SJCRH30 (cell line): ENCODE measurements around the gene CTNNA1. TPM values are rescaled to one million over a fixed set of nuclear protein-coding genes. Genes with fewer than 3 reads are reported as not detected.

ENCODE experiments used
- DNase-seq, 2 experiments: peaks; one replicate each; pipeline ENCODE4 v3.0.0-alpha.2; 2015 to 2020
- H3K27ac ChIP-seq: fragments of 250-450 bp; sonication (Bioruptor Pico); 2 replicates; pipeline ENCODE4 v1.5.1; 2020; ENCODE audit warnings: mild to moderate bottlenecking, moderate library complexity
- H3K27me3 ChIP-seq: fragments of 250-450 bp; sonication (Bioruptor Pico); 2 replicates; pipeline ENCODE4 v1.5.1; 2020; ENCODE audit warnings: mild to moderate bottlenecking, moderate library complexity
- H3K36me3 ChIP-seq: fragments of 250-450 bp; sonication (Bioruptor Pico); 2 replicates; pipeline ENCODE4 v1.5.1; 2020; ENCODE audit warnings: mild to moderate bottlenecking, moderate library complexity
- H3K4me1 ChIP-seq: fragments of 250-450 bp; sonication (Bioruptor Pico); 2 replicates; pipeline ENCODE4 v1.5.1; 2020; ENCODE audit warnings: mild to moderate bottlenecking, moderate library complexity
- H3K4me3 ChIP-seq: fragments of 250-450 bp; sonication (Bioruptor Pico); 2 replicates; pipeline ENCODE4 v1.5.1; 2020; ENCODE audit warnings: mild to moderate bottlenecking, moderate library complexity
- H3K9me3 ChIP-seq: fragments of 250-450 bp; sonication (Bioruptor Pico); replicated peaks from 2 replicates; pipeline ENCODE4 v1.5.1; 2020; ENCODE audit warnings: mild to moderate bottlenecking, moderate library complexity
- total RNA-seq: library from RNA; depleted of rRNA; stranded (reverse); fragments of >200 nt; shearing (Covaris generic); gene quantifications from 2 replicates; pipeline ENCODE4 v1.2.3, GENCODE V29; 2014

The CTNNA1 gene
- total RNA-seq, 1 experiment from 2014 or later, result 153 TPM

DNA sequence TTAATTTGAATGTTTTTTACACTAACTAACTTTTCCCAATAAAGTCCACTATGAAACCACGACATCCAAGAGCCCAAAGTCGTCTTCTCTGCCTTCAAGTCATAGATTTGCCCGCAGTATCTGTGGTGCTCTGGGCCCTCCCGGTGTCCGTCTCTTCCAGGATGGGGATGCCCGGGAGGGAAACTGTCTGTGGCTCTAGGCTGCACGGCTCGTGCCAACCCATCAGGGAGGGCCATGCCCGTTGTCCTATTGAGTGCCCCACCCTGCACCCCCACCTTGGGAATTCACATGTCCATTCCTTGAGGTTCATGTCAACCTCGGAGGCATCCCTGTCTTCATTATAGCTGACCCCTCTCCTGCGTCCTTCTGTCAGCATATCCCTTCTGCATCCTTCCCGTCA, 181.7 kb downstream of the CTNNA1 start:
- no peaks in the 10 kb centered on the region for H3K4me1 ChIP-seq
- no peak overlapping the region for H3K4me3 ChIP-seq
- no peak overlapping the region for H3K27ac ChIP-seq
- H3K9me3 ChIP-seq, result no peaks in the 10 kb centered on the region
- H3K36me3 ChIP-seq, result peaks cover 25% of the 10 kb centered on the region
- H3K27me3 ChIP-seq, result no peaks in the 10 kb centered on the region
- DNase-seq, result no peak

DNA sequence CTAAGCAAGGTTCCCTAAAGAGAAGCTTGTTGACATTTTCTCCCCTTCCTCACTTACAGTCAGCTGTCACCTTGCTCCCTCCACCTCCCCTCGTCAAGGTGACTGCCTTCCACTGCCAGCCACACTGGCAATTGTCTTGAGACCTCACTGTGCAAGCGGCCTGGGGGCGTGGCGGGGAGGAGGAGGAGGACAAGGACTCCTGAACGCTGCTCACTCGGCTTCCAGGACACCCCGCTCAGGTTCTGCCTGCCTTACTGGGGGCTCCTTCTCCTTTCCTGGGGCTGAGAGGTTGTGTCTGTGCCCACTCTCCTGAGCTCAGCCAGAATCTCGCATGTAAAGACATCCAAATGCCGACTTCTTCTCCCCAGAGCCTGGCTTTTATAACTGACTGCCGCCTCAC, 182.2 kb downstream of the CTNNA1 start:
- Histone ChIP-seq H3K4me1 (no peaks in the 10 kb centered on the region), H3K27ac (no peak overlapping the region), H3K36me3 (peaks cover 22% of the 10 kb centered on the region), H3K4me3 (no peak overlapping the region), H3K9me3 (no peaks in the 10 kb centered on the region), H3K27me3 (no peaks in the 10 kb centered on the region)
- no peak for DNase-seq

DNA sequence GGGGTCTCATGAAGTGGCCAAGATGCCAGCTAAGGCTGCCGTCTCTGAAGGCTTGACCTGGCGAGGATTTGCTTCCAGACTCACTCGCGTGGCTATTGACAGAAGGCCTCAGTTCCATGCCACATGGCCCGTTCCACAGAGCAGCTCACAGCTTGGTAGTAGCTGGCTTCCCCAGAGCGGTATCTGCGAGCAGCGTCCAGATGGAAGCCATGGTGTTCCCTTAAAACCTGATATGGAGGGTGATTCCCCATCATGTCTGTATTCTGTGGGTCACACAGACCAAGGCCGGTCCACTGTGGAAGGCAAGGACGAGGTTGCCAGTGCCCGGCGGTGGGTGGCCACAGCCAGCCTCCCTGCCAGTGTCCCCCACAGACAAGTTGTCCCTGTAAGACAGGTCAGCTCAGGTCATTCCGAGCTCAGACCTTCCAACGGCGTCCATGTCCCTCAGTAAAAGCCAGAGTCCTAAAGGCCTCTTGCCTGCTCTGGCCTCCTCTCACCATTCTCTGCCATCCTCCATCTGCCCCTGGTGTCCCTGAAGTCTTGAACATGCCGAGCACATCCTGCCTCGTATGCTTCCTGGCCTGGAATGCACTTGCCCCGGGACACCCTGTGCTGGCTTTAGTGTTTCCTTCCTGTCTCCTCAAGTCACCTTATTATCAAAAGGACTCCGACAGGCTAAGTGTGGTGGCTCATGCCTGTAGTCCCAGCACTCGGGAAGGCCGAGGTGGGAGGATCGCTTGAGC, 183.2 kb downstream of the CTNNA1 start:
- H3K4me3 ChIP-seq, result no peak overlapping the region
- H3K4me1 ChIP-seq, result no peaks in the 10 kb centered on the region
- H3K9me3 ChIP-seq, result no peaks in the 10 kb centered on the region
- H3K36me3 ChIP-seq, result peaks cover 17% of the 10 kb centered on the region
- no peak overlapping the region for H3K27ac ChIP-seq
- no peak for DNase-seq
- no peaks in the 10 kb centered on the region for H3K27me3 ChIP-seq

DNA sequence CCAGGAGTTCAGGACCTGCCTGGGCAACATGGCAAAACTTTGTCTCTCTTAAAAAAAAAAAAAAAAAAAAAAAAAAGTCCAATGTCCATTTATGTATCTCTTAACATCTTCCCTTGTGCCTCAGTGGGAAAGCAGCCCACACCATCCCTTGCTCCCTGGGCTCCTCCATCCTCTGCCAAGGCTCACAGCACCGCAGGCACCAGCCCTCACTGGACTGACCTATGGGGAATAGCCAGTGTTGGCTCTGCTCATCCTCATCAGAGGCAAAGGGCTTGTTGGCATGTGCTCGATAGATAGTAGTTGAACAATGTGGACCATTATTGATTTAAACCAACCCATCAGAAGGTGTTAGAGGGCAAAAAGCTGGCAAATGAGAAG, 183.7 kb downstream of the CTNNA1 start:
- no peak for DNase-seq
- no peak overlapping the region for H3K27ac ChIP-seq
- H3K4me1 ChIP-seq, result no peaks in the 10 kb centered on the region
- H3K4me3 ChIP-seq, result no peak overlapping the region
- H3K27me3 ChIP-seq, result no peaks in the 10 kb centered on the region
- H3K9me3 ChIP-seq, result no peaks in the 10 kb centered on the region
- H3K36me3 ChIP-seq, result peaks cover 11% of the 10 kb centered on the region

DNA sequence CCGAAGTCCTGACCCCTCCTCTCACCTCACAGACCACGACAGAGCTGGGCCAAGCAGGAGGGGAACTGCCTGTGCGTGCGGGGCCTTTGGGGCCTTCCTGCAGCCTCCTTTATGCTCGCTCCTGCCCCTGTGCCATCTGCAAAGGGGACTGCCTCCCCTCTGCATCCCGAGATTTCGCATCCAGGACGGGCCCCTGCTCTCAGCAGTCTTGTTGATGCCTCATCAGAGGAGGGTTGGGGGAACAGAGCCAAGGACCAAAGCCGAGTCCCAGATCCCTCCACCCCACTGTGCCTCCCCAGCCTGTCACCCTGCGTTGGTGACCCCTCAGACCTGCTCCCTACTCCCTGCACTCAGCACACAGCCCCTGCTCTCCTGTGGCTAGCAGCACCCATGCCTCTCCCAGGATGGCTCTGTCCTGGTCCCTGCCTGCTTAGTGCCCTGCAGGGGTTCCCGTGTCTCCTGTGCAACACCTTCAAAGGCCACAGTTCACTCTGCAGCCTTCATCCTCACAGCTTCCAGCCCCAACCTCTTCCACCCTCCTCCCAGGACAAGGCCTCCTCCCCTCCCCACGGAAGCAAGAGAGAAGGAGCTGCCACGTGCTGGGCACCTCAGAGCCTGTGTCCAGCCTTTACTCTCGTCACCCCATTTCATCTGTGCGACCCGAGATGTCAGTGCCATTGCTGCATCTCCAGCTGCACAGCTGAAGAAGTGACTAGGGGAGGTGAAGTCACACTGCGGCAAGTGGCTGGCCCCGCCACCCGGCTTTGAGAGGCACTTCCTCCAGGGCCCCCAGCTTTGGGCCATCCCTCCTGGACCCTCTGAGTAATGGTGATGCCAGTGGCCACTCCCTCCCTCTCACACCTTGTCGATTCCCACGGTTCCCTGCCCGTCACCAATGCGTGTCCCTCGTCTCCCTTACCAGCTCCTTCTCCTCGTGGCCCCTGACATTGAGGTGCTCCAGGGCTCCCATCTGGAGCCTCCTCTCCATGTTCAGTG, 184.5 kb downstream of the CTNNA1 start:
- Histone ChIP-seq H3K36me3 (peaks cover 8% of the 10 kb centered on the region), H3K4me1 (no peaks in the 10 kb centered on the region), H3K9me3 (no peaks in the 10 kb centered on the region), H3K27me3 (no peaks in the 10 kb centered on the region), H3K4me3 (no peak overlapping the region), H3K27ac (no peak overlapping the region)
- DNase-seq, result no peak

DNA sequence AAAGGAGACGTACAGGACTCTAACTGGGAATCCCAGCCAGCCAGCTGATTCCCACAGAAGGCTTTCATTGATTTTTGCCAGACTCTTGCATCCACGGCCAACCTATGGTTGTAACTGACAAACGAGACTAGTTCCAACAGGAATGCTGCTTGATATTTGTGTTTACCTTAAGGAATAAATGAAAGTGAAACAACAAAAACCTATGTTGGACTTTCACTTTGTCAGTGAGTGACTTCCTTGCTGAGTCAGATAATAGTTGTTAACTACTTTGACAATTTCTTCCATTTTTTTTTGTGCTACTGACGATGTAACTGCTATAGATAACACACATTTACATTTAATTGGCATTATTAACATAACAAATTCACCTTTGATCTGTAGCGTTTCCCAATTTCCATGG, 185.3 kb downstream of the CTNNA1 start:
- Histone ChIP-seq H3K27me3 (no peaks in the 10 kb centered on the region), H3K36me3 (peaks cover 8% of the 10 kb centered on the region), H3K9me3 (no peaks in the 10 kb centered on the region), H3K4me1 (no peaks in the 10 kb centered on the region), H3K27ac (no peak overlapping the region), H3K4me3 (no peak overlapping the region)
- no peak for DNase-seq

DNA sequence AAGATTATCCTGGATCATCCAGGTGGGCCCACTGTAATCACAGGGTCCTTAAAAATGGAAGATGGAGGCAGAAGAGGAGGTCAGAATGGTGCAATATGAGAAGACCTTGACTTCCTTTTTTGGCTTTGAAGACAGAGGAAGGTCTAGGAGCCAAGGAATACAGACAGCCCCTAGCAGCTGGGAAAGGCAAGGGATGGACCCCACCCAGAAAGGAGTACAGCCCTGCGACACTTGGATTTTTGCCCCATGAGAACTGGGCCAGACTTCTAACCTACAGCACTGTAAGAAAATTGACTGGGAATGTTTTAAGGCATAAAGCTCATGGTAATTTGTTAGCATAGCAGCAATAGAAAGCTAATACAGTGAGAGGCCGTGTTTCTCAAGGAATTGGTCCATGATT, 188.8 kb downstream of the CTNNA1 start:
- no peaks in the 10 kb centered on the region for H3K4me1 ChIP-seq
- H3K36me3 ChIP-seq, result no peaks in the 10 kb centered on the region
- DNase-seq, result no peak
- no peak overlapping the region for H3K4me3 ChIP-seq
- H3K27me3 ChIP-seq, result no peaks in the 10 kb centered on the region
- H3K9me3 ChIP-seq, result no peaks in the 10 kb centered on the region
- H3K27ac ChIP-seq, result no peak overlapping the region

DNA sequence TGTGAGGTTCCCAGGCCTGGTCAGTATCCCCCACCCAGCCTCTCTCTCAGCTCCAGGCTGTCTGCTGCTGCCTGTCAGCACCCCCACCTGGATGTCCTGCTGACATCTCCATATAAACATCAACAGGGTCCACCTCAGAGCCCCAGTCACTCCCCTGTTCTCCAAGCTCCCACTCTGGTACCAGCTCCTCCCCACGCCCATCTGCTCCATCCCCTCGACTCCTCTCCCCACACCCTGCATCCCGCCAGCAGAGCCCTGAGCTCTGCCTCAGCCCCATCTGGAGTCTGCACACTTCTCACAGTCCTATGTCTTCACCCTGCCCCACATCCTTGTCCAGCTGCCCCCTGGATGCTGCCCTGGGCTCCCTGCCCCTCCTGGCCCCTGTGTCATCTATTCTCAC, 189.6 kb downstream of the CTNNA1 start:
- Histone ChIP-seq H3K27ac (no peak overlapping the region), H3K9me3 (no peaks in the 10 kb centered on the region), H3K4me1 (no peaks in the 10 kb centered on the region), H3K36me3 (no peaks in the 10 kb centered on the region), H3K27me3 (no peaks in the 10 kb centered on the region), H3K4me3 (no peak overlapping the region)
- no peak for DNase-seq

DNA sequence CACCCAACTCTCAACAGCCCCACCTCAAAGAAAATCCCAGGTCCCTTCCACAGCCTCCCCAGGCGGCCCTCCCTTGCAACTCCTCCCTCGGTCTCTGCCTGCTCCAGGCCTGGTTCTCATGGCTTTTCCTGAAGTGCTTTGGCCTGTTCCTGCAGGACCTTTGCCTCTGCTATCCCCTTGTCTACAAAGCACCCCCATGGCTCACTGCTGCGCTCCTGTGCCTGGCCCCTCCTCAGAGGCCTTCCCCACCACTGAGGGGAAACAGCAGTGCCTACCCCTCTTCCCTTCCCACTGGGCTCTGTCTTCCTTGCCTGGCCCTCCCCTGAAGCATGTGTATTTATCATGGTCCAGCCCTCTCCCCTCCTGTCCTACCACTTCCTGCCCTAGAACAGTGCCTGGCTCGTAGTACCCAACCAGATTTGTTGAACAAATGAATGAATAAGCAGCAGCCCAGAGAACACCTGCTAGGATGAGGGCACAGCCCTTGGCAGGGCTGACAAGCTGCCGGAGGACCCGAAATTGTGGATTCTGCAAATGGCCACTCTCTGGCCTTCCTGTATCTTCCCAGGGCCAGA, 190.5 kb downstream of the CTNNA1 start:
- Histone ChIP-seq H3K4me3 (no peak overlapping the region), H3K36me3 (no peaks in the 10 kb centered on the region), H3K27ac (no peak overlapping the region), H3K4me1 (no peaks in the 10 kb centered on the region), H3K27me3 (no peaks in the 10 kb centered on the region), H3K9me3 (no peaks in the 10 kb centered on the region)
- no peak for DNase-seq

DNA sequence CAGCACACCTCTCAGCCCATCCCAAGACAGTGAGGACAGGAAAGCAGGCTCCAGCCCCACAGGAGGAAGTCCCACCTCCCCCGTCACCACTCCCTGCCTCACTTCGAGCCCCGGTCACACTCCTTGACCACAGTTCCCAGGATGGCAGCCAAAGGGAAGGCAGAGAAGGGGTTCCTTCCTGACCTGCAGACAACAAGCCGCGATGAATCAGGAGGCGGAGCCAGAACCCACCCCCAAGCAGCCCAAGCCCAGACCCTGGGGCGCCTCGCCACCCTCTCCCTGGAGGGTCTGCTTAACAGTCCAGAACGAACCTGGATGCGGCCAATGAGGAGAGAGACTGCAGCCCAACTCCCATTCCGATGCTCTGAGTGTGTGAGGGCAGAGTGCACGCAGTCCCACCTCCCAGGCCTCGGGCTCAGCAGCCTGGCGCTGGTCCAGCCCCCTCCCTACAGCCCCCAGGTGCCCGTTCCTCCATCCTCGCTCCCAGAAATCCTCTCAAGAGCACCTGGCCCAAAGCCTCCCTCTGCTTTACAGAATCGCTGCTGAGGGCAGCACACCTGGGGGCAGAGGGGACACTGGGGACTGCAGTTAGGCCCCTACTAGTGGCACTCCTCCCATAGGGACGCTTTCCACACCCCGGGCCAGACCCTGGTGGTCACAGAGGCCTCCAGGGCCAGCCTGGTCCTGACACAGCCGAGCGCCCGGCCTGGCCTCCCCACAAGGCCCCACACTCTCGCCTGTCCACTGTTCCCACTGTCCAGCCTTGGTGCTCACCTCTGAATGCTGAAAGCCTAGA, 191.5 kb downstream of the CTNNA1 start:
- Histone ChIP-seq H3K27ac (no peak overlapping the region), H3K27me3 (no peaks in the 10 kb centered on the region), H3K9me3 (no peaks in the 10 kb centered on the region), H3K4me3 (no peak overlapping the region), H3K36me3 (no peaks in the 10 kb centered on the region), H3K4me1 (no peaks in the 10 kb centered on the region)
- no peak for DNase-seq

DNA sequence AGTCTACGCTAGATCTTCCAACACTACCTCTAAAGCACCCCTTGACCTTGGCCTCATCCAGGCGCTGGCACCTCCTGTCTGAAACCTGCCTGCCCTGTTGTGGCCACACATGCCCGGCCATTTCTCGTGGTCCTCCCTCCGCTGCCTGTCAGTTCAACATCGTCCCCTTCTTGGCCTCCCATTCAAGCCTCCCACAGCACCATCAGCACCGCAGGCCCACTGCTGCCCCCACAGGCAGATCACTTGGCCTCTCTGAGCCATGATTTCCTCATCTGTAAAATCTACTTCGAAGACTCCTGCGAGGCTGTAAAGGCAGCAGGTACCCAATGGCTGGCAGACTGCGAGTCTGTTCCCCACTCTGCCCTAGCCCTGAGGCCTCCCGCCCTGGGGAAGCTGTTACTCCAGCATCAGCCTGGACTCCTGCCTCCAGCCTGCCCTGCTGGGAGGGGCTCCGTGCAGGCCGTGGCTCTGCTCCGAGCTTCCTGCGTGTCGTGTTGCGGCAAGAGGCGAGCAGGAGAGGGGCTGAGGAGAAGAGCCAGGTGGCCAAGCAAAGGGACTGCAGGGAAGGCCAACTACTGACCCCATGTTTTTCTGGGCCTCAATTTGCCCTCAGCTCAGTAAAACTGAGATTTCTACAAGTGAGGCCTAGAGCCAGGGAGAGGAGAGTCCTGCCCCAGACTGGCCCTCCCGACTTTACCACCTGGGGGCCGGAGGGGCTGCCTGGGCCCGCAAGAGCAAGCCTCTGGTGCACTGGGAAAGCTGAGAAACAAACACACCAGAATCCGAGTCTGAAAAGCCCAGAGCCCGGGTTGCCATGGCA, 192.4 kb downstream of the CTNNA1 start:
- no peaks in the 10 kb centered on the region for H3K9me3 ChIP-seq
- no peaks in the 10 kb centered on the region for H3K36me3 ChIP-seq
- no peak overlapping the region for H3K4me3 ChIP-seq
- DNase-seq, result no peak
- H3K27me3 ChIP-seq, result no peaks in the 10 kb centered on the region
- no peaks in the 10 kb centered on the region for H3K4me1 ChIP-seq
- no peak overlapping the region for H3K27ac ChIP-seq

DNA sequence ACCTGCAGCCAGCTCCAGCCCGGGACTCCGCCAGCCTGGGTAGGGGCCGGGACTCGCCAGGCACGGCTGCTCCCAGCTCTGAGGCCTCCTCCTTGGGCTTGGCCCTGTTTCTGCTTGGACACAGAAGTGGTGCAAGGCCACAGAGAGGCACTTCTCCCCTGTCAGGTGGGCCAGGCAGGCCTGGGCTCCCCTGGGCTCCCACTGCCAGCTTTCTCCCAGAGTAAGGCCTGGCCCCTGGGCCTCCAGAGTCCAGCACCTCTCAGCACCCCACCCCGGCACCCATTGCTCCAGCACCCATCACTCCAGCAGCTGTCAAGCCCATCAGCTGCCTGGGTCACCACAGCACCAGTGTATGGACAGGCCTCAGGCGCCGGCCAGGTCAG, 193.0 kb downstream of the CTNNA1 start:
- Histone ChIP-seq H3K4me1 (no peaks in the 10 kb centered on the region), H3K4me3 (no peak overlapping the region), H3K27ac (no peak overlapping the region), H3K9me3 (no peaks in the 10 kb centered on the region), H3K27me3 (no peaks in the 10 kb centered on the region), H3K36me3 (no peaks in the 10 kb centered on the region)
- DNase-seq, result no peak

DNA sequence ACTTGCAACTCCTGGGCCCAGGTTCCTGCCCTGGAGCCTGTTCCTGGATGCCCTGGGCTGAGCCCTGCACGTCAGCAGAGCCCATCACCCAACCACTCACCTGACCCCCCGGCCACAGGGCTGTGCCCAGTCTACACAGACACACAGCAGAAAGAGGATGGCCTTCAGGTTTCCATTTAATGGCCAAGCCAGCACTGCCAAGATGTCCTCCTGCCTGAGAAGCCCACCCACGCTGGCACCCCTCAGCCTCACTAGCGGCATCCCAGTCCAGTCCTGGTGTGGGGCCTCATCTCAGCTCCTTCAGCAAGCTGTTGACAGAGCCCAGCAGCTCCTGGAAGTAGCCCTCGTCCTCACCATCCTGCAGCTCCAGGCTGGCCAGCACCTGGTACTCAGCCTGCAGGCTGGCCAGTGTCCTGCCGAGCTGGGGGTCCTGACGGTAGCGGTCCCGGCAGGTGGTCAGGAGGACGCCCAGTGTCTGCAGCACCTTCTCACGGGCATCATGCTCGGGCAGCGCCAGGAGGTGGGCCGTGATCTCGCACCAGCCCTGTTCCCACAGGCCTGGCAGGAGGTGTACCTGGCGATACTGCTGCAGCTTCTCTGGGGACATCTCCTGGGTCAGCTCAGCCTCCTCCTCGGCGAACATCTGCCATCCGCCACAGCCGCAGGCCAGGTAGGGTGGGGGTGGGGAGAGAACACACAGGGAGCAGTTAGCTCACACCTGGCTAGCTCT, 193.8 kb downstream of the CTNNA1 start:
- Histone ChIP-seq H3K27me3 (no peaks in the 10 kb centered on the region), H3K4me1 (peaks cover 4% of the 10 kb centered on the region), H3K27ac (no peak overlapping the region), H3K9me3 (no peaks in the 10 kb centered on the region), H3K4me3 (no peak overlapping the region), H3K36me3 (no peaks in the 10 kb centered on the region)
- no peak for DNase-seq
